IMR-90 (cell line): Measurements from ENCODE around the gene SF3B2. TPM values are rescaled to one million over a fixed set of nuclear protein-coding genes. Genes with fewer than 3 reads are reported as not detected.

Experiments used
- ATAC-seq: fragments of 200-7000 bp; cut with Tn5 transposase; 2 replicates; pipeline ENCODE4 v1.9.1; 2020; ENCODE audit warnings: low read depth, mild to moderate bottlenecking, moderate library complexity
- BruUV-seq: library from RNA; stranded (reverse); fragments of 400-500 nt; replicated peaks from 2 replicates; lab custom pipeline; 2021; lab: Mats Ljungman, UMichigan
- CTCF ChIA-PET: fragments of 300-600 bp; formaldehyde crosslinking; extraction: SDS; loops from one replicate; lab custom pipeline; 2021; ENCODE audit warnings: antibody characterized with exemption; lab: Yijun Ruan, JAX
- POLR2A ChIA-PET: fragments of 300-600 bp; sonication (Branson Sonifier 250); formaldehyde crosslinking; loops from one replicate; lab custom pipeline; 2022; ENCODE audit warnings: antibody characterized with exemption; ENCODE audit not compliant: unreplicated experiment; lab: Charles Lee
- DNase-seq: peaks from one replicate; pipeline ENCODE4 v3.0.0; 2013
- H2AFZ ChIP-seq: replicated peaks from 2 replicates; pipeline ENCODE3; 2013; ENCODE audit warnings: low read length, mild to moderate bottlenecking; ENCODE audit not compliant: poor library complexity
- H2AK5ac ChIP-seq: 2 replicates; pipeline ENCODE4 v1.6.1; 2013; ENCODE audit warnings: low read depth, low read length, inconsistent platforms
- H2AK9ac ChIP-seq: replicated peaks from 2 replicates; pipeline ENCODE3; 2013; ENCODE audit warnings: mild to moderate bottlenecking, low read depth, low read length, moderate library complexity; ENCODE audit not compliant: poor library complexity
- H2BK120ac ChIP-seq: 2 replicates; pipeline ENCODE4 v1.6.1; 2013; ENCODE audit warnings: low read depth, low read length, inconsistent platforms
- H2BK15ac ChIP-seq: 3 replicates; pipeline ENCODE4 v1.6.1; 2013; ENCODE audit warnings: low read depth, low read length, inconsistent platforms
- H2BK20ac ChIP-seq: 2 replicates; pipeline ENCODE4 v1.6.1; 2013; ENCODE audit warnings: low read depth, mild to moderate bottlenecking, inconsistent platforms, low read length, moderate library complexity
- H2BK5ac ChIP-seq: 2 replicates; pipeline ENCODE4 v1.6.1; 2013; ENCODE audit warnings: mild to moderate bottlenecking, low read depth, low read length, inconsistent platforms; ENCODE audit not compliant: poor library complexity, severe bottlenecking
- H3K14ac ChIP-seq: replicated peaks from 2 replicates; pipeline ENCODE4 v1.6.1; 2013; ENCODE audit warnings: low read depth, low read length, inconsistent platforms
- H3K18ac ChIP-seq: 2 replicates; pipeline ENCODE4 v1.6.1; 2013; ENCODE audit warnings: low read depth, low read length, control low read depth
- H3K23ac ChIP-seq: 2 replicates; pipeline ENCODE4 v1.6.1; 2013; ENCODE audit warnings: low read depth, low read length, inconsistent platforms
- H3K27ac ChIP-seq: 2 replicates; pipeline ENCODE4 v1.5.1; 2013; ENCODE audit warnings: mild to moderate bottlenecking, control low read depth, low read length; ENCODE audit not compliant: insufficient read depth
- H3K27me3 ChIP-seq: 2 replicates; pipeline ENCODE4 v1.6.1; 2013; ENCODE audit warnings: low read length; ENCODE audit not compliant: control insufficient read depth, insufficient read depth
- H3K36me3 ChIP-seq: 2 replicates; pipeline ENCODE4 v1.6.1; 2013; ENCODE audit warnings: low read length, mixed read lengths; ENCODE audit not compliant: control insufficient read depth, insufficient read depth
- H3K4ac ChIP-seq: 2 replicates; pipeline ENCODE4 v1.6.1; 2013; ENCODE audit warnings: low read depth, low read length, inconsistent platforms
- H3K4me1 ChIP-seq: 2 replicates; pipeline ENCODE4 v1.6.1; 2013; ENCODE audit warnings: low read length, mixed read lengths; ENCODE audit not compliant: control insufficient read depth, insufficient read depth
- H3K4me2 ChIP-seq: 2 replicates; pipeline ENCODE4 v1.6.1; 2013; ENCODE audit warnings: low read depth, mild to moderate bottlenecking, control low read depth, low read length, moderate library complexity
- H3K4me3 ChIP-seq: 2 replicates; pipeline ENCODE4 v1.5.1; 2013; ENCODE audit warnings: low read depth, mild to moderate bottlenecking, control low read depth, low read length, moderate library complexity; ENCODE audit not compliant: insufficient read depth
- H3K56ac ChIP-seq: 2 replicates; pipeline ENCODE4 v1.6.1; 2013; ENCODE audit warnings: low read length, inconsistent platforms; ENCODE audit not compliant: insufficient read depth; ENCODE audit errors: extremely low read depth
- H3K79me1 ChIP-seq, 2 experiments: 2 replicates each; pipeline ENCODE4 v1.6.1; 2013; ENCODE audit warnings: low read length in 2 of 2, inconsistent platforms in 1 of 2, low read depth in 1 of 2
- H3K9ac ChIP-seq: 2 replicates; pipeline ENCODE4 v1.6.1; 2013; ENCODE audit warnings: low read depth, low read length, control low read depth
- H3K9me1 ChIP-seq: 2 replicates; pipeline ENCODE4 v1.6.1; 2013; ENCODE audit warnings: low read length, inconsistent platforms; ENCODE audit not compliant: insufficient read depth
- H3K9me3 ChIP-seq: 2 replicates; pipeline ENCODE4 v1.6.1; 2013; ENCODE audit warnings: low read length; ENCODE audit not compliant: control insufficient read depth, insufficient read depth
- H4K20me1 ChIP-seq: 2 replicates; pipeline ENCODE4 v1.6.1; 2013; ENCODE audit warnings: low read length, inconsistent platforms; ENCODE audit not compliant: insufficient read depth
- H4K5ac ChIP-seq: 2 replicates; pipeline ENCODE4 v1.6.1; 2013; ENCODE audit warnings: mild to moderate bottlenecking, low read depth, low read length, control low read depth
- H4K8ac ChIP-seq, 2 experiments: 2 replicates each; pipeline ENCODE4 v1.6.1; 2013; ENCODE audit warnings: low read depth in 2 of 2, low read length in 2 of 2, control low read depth in 1 of 2, inconsistent platforms in 1 of 2
- H4K91ac ChIP-seq: 2 replicates; pipeline ENCODE4 v1.6.1; 2013; ENCODE audit warnings: low read depth, low read length, inconsistent platforms; ENCODE audit not compliant: insufficient read depth
- BHLHE40 ChIP-seq: fragments of 150-350 bp; IDR thresholded peaks from 2 replicates; pipeline ENCODE4 v1.6.1; 2016; ENCODE audit warnings: mild to moderate bottlenecking, low read depth, low read length
- CEBPB ChIP-seq: IDR thresholded peaks from 2 replicates; pipeline ENCODE4 v1.6.1; 2012; ENCODE audit warnings: low read depth, low read length, improper control_type of control experiment
- CHD1 ChIP-seq: IDR thresholded peaks from 2 replicates; pipeline ENCODE4 v1.6.1; 2012; ENCODE audit warnings: low read depth, low read length, improper control_type of control experiment
- FOS ChIP-seq: fragments of 150-350 bp; IDR thresholded peaks from 2 replicates; pipeline ENCODE4 v1.6.1; 2016; ENCODE audit warnings: low read depth, low read length
- MAZ ChIP-seq: IDR thresholded peaks from 2 replicates; pipeline ENCODE4 v1.6.1; 2012; ENCODE audit warnings: low read depth, mild to moderate bottlenecking, low read length, improper control_type of control experiment, moderate library complexity, borderline replicate concordance
- NFE2L2 ChIP-seq: fragments of 150-350 bp; IDR thresholded peaks from 2 replicates; pipeline ENCODE4 v1.6.1; 2016; ENCODE audit warnings: low read depth, mild to moderate bottlenecking, low read length
- POLR2A ChIP-seq: IDR thresholded peaks from 2 replicates; pipeline ENCODE4 v1.6.1; 2012; ENCODE audit warnings: mild to moderate bottlenecking, low read depth, low read length
- RAD21 ChIP-seq: IDR thresholded peaks from 2 replicates; pipeline ENCODE4 v1.6.1; 2012; ENCODE audit warnings: low read length, improper control_type of control experiment
- RCOR1 ChIP-seq: IDR thresholded peaks from 2 replicates; pipeline ENCODE4 v1.6.1; 2012; ENCODE audit warnings: mild to moderate bottlenecking, low read length, improper control_type of control experiment; ENCODE audit not compliant: insufficient replicate concordance
- RFX5 ChIP-seq: IDR thresholded peaks from 2 replicates; pipeline ENCODE4 v1.8.0; 2012; ENCODE audit warnings: low read depth, mild to moderate bottlenecking, low read length, moderate library complexity
- SMC3 ChIP-seq: fragments of 150-350 bp; IDR thresholded peaks from 2 replicates; pipeline ENCODE4 v1.6.1; 2016; ENCODE audit warnings: low read depth, mild to moderate bottlenecking, antibody characterized with exemption, low read length, moderate library complexity
- USF2 ChIP-seq: fragments of 150-350 bp; IDR thresholded peaks from 2 replicates; pipeline ENCODE4 v1.6.1; 2017; ENCODE audit warnings: mild to moderate bottlenecking, antibody characterized with exemption, low read length, low read depth
- WGBS, 2 experiments: methylation state at CpG; one replicate each; pipeline versions ENCODE4 v1.1.5 to v1.1.7; 2013; ENCODE audit warnings: missing lambda C conversion rate in 2 of 2; ENCODE audit not compliant: insufficient read length in 1 of 2; ENCODE audit errors: extremely low coverage in 2 of 2; 5-methylcytosine and 5-hydroxymethylcytosine counted together
- dilution Hi-C: fragments of 300-500 bp; cut with HindIII; formaldehyde crosslinking; loops from one replicate; pipeline ENCODE4 v1.14.3; 2018; ENCODE audit warnings: low sequenced_read_pairs; ENCODE audit not compliant: unreplicated experiment
- in situ Hi-C: fragments of 300-500 bp; cut with MboI; formaldehyde crosslinking; loops from 3 replicates; pipeline ENCODE4 v1.14.3; 2019; ENCODE audit warnings: low sequenced_read_pairs, inconsistent platforms, mixed read lengths
- intact Hi-C: fragments of 100-400 bp; cut with micrococcal nuclease; formaldehyde crosslinking; loops from 2 replicates; pipeline ENCODE4 v1.10.0; 2022
- polyA plus RNA-seq, 3 experiments: library from polyadenylated mRNA; depleted of rRNA; stranded (reverse); fragments of >200 nt; gene quantifications; 2 replicates each; pipeline ENCODE4 v1.2.3, GENCODE V29; 2012; ENCODE audit warnings: low replicate concordance in 1 of 3
- total RNA-seq: library from RNA; depleted of rRNA; stranded (reverse); fragments of >200 nt; gene quantifications from 2 replicates; pipeline ENCODE4 v1.2.3, GENCODE V29; 2012

Gene SF3B2
- total and polyA plus RNA-seq, 2 of the 4 experiments (the other 2 are of a cell fraction) = 120 to 122 TPM

DNA sequence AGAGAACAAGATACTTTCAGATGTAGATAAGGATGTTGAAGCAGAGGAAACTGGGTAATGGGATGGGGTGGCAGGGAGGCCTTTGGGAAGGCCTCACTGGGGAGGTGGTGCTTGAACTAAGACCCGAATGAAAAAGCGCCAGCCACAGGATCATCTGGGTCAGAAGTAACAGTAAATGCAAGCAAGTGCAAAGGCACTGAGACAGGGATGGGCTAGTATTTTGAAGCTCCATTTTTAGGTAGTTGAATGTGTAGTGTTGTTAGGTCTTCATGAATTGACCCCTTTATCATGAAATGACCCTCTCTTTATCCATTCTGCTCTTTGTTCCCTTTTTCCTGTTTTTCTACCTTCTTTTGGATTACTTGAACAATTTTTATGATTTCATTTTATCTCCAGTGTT lies 11.7 kb downstream of the SF3B2 start:
- peaks cover 35 to 60% of the 10 kb centered on the region in 2 experiments for H3K79me1 ChIP-seq
- H2AFZ ChIP-seq = no peak overlapping the region
- intact Hi-C loops (no loop called here), dilution Hi-C loops (no loop called here), in situ Hi-C loops (no loop called here)
- peaks cover 16% of the 10 kb centered on the region for H4K20me1 ChIP-seq
- H3K4me3 ChIP-seq = no peak overlapping the region
- no CpG with 5 or more reads among the region's 2 CpGs for WGBS, 2 experiments
- no peaks in the 10 kb centered on the region for H3K27me3 ChIP-seq
- no peaks in the 10 kb centered on the region for H3K9me3 ChIP-seq
- no peak overlapping the region for H3K56ac ChIP-seq
- CTCF ChIA-PET = no interaction called here
- POLR2A ChIA-PET = no interaction called here
- H4K5ac ChIP-seq = no peak overlapping the region
- H2BK20ac ChIP-seq = no peak overlapping the region
- no peak overlapping the region for H2BK120ac ChIP-seq
- BruUV-seq = no TSS peak
- H3K9me1 ChIP-seq = peaks cover 4% of the 10 kb centered on the region
- no peak overlapping the region for H2AK5ac ChIP-seq
- peaks cover 3% of the 10 kb centered on the region for H3K4me1 ChIP-seq
- H3K14ac ChIP-seq = no peak overlapping the region
- no peak overlapping the region for H4K91ac ChIP-seq
- ATAC-seq = no peak
- no peak overlapping the region for H3K4me2 ChIP-seq
- no peak overlapping the region for H2AK9ac ChIP-seq
- no peak overlapping the region for H2BK5ac ChIP-seq
- H2BK15ac ChIP-seq = no peak overlapping the region
- DNase-seq = no peak
- peaks cover 71% of the 10 kb centered on the region for H3K36me3 ChIP-seq
- no peak overlapping the region for H4K8ac ChIP-seq
- no peak overlapping the region for H3K23ac ChIP-seq
- no peak overlapping the region for H3K4ac ChIP-seq
- no peak overlapping the region for H3K18ac ChIP-seq
- H3K27ac ChIP-seq = no peak overlapping the region
- no peak overlapping the region for H3K9ac ChIP-seq
- TF ChIP-seq CEBPB (no peak), BHLHE40 (no peak), RFX5 (no peak), RAD21 (no peak), CHD1 (no peak), MAZ (no peak), RCOR1 (no peak), NFE2L2 (no peak), SMC3 (no peak), POLR2A (no peak), FOS (no peak), USF2 (no peak)
